GM12875 (cell line): ENCODE data around the gene BMAL1.

ENCODE experiments used
- H3K4me3 ChIP-seq: one replicate; pipeline ENCODE4 v1.5.1; 2011; ENCODE audit warnings: low read depth, low read length, control low read depth
- CTCF ChIP-seq: IDR thresholded peaks from 2 replicates; pipeline ENCODE4 v1.5.1; 2011; ENCODE audit warnings: low read depth, mild to moderate bottlenecking, control low read depth, inconsistent platforms, low read length, moderate library complexity, borderline replicate concordance; ENCODE audit not compliant: insufficient read depth

The BMAL1 gene

GRCh38 chr11:13260963-13261588, 16.5 kb upstream of the BMAL1 start:
- no peak for TF ChIP-seq CTCF
- no peak overlapping the region for H3K4me3 ChIP-seq

- no peak overlapping the region for H3K4me3 ChIP-seq
- no peak for TF ChIP-seq CTCF
Observed at GRCh38 chr11:13261591-13262061, 16.0 kb upstream of the BMAL1 start.

- no peak overlapping the region for H3K4me3 ChIP-seq
- TF ChIP-seq CTCF: no peak
Observed at GRCh38 chr11:13262096-13262495, 15.5 kb upstream of the BMAL1 start.

- TF ChIP-seq CTCF: no peak
- H3K4me3 ChIP-seq: no peak overlapping the region
Observed at GRCh38 chr11:13268791-13269190, 8.8 kb upstream of the BMAL1 start.

GRCh38 chr11:13269775-13270174, 7.8 kb upstream of the BMAL1 start:
- no peak overlapping the region for H3K4me3 ChIP-seq
- TF ChIP-seq CTCF: no peak

GRCh38 chr11:13271060-13271693, 6.4 kb upstream of the BMAL1 start:
- no peak overlapping the region for H3K4me3 ChIP-seq
- TF ChIP-seq CTCF: no peak

- H3K4me3 ChIP-seq: peak overlapping the region; percentile 79
- no peak for TF ChIP-seq CTCF
Observed at GRCh38 chr11:13276454-13276831, 1.1 kb upstream of the BMAL1 start.
